GM10847 (cell line): ENCODE measurements around the gene PCMTD2.

Experiments
- POLR2A ChIP-seq: IDR thresholded peaks from 2 replicates; pipeline ENCODE4 v1.6.1; 2011; ENCODE audit not compliant: insufficient read length; ENCODE audit errors: extremely low read depth

The PCMTD2 gene

DNA sequence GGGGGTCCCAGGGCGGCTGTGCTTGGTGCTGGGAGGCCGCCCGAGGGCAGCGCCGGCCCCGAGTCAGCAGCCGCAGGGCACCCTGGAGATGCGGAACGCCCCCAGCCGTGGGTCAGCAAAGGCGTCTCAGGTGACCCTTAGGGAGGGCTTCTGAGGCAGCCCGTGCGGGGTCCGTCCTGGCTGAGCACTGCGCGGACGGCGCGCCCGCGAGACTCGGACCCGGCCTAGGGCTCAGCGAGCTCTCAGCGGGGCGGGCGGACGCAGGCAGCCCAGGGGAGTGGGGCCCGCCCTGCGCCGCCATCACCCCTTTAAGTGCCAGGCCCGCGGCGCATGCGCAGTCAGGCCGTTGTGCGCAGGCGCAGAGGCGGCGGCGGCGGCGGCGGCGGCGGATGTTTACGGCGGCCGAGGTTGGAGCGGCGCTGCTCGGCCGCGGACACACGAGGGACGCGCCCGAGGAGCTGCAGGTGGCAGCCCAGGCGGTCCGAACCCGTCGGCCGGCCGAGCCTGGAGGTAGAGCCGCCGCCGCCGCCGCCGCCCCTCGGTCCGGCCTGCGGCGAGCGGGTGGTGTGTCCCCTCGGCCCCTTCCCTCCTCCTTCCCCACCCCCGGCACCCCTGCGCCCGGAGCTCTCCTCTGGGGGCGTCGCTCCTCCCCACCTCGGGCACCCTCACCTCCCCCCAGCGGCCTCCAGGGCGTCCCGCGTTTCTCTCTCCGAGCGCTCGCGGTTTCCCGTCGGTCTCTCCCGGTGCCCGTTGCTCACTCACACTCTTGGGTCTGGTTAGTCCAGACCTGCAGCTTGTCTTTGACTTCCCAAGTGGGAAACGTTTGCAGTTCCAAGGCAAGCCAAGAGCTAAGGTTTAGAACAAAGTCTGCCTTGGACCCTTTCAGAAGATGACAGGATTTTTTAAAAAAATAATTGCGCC is at the start of gene PCMTD2:
TSS of gene PCMTD2 (plus strand) at position 388 of the 921 bp plus-strand sequence. CDS start 4,218 bp downstream, outside the sequence.
- TF ChIP-seq POLR2A = peak; percentile 66

DNA sequence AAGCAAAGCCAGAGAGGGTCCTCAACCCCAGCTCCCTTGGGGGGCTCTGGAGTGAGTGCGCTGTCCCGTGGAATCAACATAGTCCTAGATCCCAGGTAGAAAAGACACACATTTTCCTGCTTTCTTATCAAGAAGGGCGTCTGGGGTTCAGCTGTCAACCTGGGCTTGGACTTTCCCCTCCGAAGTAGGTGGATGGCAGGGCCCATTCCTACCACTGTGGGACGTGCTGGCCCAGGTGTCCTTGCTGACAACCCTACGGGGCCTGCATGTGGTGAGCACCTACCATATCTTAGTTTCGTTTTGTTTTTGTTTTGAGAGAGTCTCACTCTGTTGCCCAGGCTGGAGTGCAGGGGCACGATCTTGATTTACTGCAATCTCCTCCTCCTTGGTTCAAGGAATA is 48.9 kb upstream of the PCMTD2 start:
- TF ChIP-seq POLR2A = no peak

DNA sequence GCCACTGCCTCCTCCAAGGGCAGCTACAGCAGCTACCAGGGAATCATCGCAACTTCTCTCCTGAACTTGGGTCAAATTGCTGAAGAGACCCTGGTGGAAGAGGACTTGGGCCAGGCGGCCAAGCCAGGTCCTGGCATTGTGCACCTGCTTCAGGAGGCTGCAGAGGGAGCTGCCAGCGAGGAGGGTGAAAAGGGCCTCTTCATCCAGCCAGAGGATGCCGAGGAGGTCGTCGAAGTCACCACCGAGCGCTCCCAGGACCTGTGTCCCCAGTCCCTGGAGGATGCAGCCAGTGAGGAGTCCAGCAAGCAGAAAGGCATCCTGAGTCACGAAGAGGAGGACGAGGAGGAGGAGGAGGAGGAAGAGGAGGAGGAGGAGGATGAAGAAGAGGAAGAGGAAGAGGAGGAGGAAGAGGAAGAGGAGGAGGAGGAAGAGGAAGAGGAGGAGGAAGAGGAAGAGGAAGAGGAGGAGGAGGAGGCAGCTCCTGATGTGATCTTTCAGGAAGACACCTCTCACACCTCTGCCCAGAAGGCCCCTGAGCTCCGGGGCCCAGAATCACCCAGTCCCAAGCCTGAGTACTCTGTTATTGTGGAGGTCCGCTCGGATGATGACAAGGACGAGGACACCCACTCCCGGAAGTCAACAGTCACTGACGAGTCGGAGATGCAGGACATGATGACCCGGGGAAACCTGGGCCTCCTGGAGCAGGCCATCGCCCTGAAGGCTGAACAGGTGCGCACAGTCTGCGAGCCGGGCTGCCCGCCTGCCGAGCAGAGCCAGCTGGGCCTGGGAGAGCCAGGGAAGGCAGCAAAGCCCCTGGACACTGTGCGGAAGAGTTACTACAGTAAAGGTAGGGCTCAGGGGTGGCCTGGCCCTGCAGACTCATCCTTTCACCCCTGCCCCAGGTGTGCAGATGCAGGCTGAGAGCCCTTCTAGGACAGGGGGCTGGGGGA is 47.6 kb upstream of the PCMTD2 start:
- TF ChIP-seq POLR2A = no peak

DNA sequence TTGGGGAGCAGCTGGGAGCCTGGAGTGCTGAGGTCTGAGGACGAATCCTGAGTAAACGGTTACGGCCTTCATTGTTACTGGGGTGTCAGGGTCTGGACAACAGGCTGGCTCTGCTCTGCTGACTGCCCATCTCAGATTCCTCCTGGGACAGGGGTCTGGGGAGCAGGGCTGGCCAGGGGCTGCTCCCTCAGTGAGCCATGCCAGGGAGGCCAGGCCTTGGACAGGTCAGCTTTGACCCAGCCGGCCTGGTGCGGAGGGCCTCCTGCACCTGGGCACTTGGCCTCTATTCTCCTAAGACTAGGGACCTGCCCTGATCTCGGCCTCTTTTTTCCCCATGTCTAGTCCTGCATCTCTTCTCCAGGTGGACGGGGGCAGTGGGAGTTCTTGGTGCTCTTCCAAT is 46.4 kb upstream of the PCMTD2 start:
- TF ChIP-seq POLR2A = no peak

DNA sequence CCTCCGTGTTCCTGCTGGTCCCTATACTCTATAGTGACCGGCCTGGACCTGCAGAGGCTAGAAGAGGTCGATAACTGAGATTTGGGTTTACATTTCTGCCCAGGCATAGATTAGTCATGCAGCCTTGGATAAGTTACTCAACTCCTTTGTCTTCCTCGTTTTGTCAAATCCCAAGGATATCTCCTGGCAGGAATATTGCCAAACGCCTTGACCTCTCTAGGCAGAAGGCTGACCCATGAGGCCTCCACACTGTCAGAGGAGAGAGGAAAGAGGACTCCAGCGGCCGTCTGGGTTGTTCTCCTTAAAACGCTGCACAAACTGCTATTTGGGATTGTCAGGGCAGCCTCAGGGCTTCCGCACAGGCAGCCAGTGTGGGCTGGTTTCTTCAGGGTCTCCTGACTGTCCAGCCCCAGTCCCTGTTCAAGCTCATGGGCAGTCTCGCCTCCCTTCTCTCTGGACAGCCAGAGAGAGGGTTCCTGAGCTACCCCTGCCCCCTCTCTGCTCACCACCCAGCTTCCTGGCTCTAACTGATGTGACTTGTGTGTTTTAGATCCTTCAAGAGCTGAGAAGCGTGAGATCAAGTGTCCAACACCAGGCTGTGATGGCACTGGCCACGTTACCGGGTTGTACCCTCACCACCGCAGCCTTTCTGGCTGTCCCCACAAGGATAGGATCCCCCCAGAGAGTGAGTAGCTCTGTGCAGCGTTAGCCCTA is 44.7 kb upstream of the PCMTD2 start:
- TF ChIP-seq POLR2A = no peak

DNA sequence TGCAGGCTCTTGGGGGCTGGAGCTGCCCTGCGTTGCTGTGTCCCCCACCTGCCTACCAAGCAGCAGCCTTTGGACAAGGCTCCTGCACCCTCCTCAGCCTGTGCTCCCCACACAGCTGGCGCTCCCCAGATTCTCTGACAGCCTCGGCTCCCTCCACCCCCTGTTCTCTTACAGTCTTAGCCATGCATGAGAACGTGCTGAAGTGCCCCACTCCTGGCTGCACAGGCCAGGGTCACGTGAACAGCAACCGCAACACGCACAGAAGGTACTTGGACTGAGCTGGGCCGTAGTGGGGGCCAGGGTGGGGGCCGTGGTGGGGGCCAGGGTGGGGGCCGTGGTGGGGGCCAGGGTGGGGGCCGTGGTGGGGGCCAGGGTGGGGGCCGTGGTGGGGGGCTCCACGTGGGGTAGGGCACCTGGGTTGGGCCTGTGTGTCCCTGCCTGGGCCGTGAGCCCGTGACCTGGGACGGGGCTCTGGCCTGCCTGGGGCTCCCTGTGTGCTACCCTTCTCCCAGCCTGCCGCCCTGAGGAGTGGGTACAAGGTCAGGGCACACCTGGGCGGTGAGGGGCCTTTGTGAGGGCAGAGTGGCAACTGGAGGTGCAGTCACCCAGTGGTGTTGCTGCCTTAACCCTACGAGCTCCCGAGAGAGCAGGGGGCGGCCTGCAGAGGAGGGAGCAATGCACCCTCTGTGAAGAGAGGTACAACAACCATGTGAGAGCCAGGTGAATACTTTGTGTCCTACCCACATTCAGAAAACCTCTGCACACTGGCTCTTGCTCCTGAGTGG is 43.5 kb upstream of the PCMTD2 start:
- TF ChIP-seq POLR2A = no peak

DNA sequence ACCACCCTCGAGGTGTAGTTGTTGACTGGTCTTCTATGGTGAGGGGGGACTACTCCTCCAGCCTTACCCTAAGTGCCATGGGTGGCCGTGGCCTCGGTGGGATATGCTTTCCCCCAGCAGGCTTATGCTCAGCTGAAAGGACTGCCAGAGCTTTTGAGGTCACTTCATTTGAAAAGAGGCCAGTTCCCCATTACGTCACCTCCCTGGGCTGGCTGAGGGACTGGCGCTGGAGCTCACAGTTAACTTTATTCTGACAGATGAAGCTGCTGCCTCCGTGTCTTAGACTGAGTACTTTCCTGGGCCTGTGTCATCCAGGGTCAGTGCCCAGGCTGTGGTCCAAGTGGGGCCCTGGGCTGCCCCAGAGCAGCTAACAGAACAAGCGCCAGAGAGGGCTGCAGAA is 42.8 kb upstream of the PCMTD2 start:
- no peak for TF ChIP-seq POLR2A

DNA sequence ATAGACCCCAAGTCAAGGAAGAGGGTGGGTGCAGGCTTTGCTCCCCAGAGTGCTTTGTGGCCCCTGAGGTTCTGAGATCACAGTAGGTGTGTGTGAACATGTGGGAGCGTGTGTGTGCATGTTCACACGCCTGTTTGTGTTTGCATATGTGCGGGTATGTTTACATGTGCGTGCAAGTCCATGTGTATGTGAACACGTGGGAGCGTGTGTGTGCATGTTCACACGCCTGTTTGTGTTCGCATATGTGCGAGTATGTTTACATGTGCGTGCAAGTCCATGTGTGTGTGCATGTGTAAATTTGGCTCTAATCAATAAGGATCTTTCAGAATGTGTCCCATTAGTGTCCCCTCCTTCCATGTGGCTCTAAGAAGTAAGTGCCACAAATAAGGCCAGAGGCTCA is 41.4 kb upstream of the PCMTD2 start:
- no peak for TF ChIP-seq POLR2A

DNA sequence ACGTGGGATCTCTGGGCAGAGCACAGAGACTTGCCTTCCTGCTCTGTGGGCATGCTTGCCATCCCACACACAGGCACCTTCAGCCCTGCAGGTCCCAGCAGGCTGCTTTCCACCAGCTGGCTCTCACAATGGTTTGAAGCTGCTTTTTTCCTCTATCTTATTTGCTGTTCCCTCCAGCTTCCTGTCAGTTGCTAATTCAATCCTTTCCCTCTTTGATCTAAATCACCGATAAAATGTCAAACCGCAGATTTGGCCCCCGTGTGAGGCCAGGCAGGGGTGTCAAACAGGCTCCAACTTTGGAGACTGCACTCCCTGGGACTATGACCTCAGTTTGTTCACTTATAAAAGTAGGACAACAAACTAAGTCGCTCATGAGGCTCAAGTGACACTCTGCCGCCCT is 40.6 kb upstream of the PCMTD2 start:
- TF ChIP-seq POLR2A = no peak

DNA sequence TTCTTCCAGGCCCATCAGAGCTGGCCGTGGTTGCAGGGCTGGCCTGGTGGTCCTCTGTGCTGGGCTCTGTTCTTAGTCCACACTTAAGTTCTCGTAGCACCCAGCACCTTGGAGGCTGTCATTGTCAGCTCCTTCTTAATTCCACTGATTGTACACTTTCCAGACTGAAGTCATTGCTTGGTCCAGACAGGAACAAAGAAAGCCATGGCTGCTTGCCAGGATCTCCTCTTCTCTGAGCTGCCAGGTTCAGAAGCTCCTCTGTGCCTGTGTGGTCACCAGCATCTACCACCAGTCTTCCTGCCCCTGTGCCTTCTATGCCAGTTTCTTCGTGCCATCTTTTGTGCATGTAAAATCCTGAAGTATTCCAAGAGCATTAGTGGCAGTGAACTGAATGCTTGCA is 39.5 kb upstream of the PCMTD2 start:
- no peak for TF ChIP-seq POLR2A

DNA sequence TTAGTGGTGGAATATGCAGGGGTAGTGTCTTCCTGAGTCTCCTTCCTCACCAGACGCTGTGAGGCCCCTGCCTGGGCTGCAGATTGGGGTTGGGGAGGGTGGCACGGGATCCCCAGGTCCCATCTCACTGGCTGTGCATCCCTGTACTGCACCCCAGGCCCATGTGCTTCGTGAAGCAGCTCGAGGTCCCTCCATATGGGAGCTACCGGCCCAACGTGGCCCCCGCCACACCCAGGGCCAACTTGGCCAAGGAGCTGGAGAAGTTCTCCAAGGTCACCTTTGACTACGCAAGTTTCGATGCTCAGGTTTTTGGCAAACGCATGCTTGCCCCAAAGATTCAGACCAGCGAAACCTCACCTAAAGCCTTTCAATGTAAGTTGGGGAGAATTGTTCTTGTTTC is 38.6 kb upstream of the PCMTD2 start:
- no peak for TF ChIP-seq POLR2A

DNA sequence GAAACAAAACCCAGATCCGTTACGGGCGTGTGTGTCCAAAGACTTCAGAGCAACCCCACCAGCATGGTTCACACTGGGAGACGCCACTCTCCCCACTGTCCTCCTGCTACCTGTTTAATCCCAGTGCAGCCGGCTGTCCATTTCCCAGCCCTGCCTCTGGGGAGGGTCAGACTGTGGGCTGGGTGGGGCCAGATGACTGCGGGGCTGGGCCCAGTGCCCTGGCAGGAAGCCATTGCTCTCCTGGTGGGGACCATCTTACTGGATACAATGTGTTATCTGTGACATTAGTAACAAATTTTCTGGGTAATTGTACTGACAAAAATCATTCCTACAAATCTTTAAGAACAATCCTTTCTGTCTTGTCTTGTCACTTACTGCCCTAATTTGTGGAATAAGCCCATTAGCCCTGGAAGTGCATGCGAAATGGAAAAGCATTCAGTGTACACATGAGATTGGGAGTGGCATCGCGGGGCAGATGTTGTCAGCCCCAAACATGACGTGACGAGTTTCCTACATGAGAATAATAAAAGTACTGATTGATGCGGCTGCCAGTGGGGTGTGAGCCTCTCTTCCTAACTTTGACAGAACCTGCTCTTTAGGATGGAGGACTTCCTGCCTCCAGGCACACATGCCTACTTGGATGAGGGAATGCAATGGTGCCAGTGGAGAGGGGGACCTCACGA is 37.9 kb upstream of the PCMTD2 start:
- no peak for TF ChIP-seq POLR2A

DNA sequence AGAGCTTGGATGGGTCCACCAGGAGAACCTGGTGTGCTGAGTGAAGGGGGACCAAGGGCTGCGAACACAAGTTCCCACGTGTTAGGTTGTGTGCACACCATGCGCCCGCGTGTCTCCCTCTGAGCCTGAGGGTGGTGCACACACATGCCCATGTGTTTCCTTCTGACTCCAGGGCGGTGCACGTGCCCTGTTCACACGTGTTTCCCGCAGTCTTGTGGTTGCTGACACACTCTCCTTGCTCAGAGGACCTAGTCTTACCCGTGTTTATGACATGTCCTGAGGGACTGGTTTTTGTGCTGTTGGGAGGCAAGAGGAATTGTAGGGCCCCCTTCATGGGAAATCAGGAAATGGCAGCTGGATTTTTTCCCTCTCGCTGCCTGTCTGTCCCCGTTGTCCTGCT is 36.3 kb upstream of the PCMTD2 start:
- no peak for TF ChIP-seq POLR2A

DNA sequence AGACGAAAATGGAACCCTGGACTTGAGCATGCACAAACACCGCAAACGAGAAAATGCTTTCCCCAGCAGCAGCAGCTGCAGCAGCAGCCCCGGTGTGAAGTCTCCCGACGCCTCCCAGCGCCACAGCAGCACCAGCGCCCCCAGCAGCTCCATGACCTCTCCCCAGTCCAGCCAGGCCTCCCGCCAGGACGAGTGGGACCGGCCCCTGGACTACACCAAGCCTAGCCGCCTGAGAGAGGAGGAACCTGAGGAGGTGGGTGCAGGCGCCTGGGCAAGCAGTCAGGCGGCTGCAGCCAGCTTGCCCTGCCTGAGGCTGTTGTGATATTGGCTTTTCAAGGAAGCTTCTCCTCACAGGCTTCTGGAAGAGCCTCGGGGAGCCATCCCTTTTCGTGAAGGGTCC is 35.8 kb upstream of the PCMTD2 start:
- no peak for TF ChIP-seq POLR2A
